Thoracic aorta (tissue), 2 donors: Measurements from ENCODE around the gene ARHGEF39. TPM values are rescaled to one million over a fixed set of nuclear protein-coding genes. Genes with fewer than 3 reads are reported as not detected.
"Not testable (repeated sequence)": the region's sequence is repeated elsewhere in the genome, so short reads cannot be mapped to it uniquely, and the experiment has no call there.

Source experiments
- ATAC-seq: fragments of 150-250 bp; one replicate; pipeline ENCODE4 v1.8.0; 2017; ENCODE audit warnings: low read depth; ENCODE audit not compliant: insufficient number of reproducible peaks, low FRiP score
- DNase-seq: peaks from one replicate; pipeline ENCODE4 v3.0.0-alpha.2; 2020; ENCODE audit warnings: low spot score
- H3K27ac ChIP-seq, 2 donors: fragments of 200-600 bp; sonication (generic); 1 replicate in 1 of 2; 2 replicates in 1 of 2; pipeline ENCODE4 v1.5.1; 2016; ENCODE audit warnings: mild to moderate bottlenecking in 2 of 2, moderate library complexity in 2 of 2
- H3K27me3 ChIP-seq: fragments of 200-600 bp; sonication (generic); replicated peaks from 2 replicates; pipeline ENCODE4 v1.6.0; 2016; ENCODE audit warnings: mild to moderate bottlenecking; ENCODE audit not compliant: insufficient read depth
- H3K36me3 ChIP-seq: fragments of 200-600 bp; sonication (generic); one replicate; pipeline ENCODE4 v1.5.1; 2016
- H3K4me1 ChIP-seq, 2 donors: fragments of 200-600 bp; sonication (generic); 1 replicate in 1 of 2; 2 replicates in 1 of 2; pipeline versions ENCODE4 v1.5.1 to v1.6.0; 2016; ENCODE audit warnings: low read depth in 2 of 2, mild to moderate bottlenecking in 1 of 2; ENCODE audit not compliant: control insufficient read depth in 1 of 2
- H3K4me3 ChIP-seq: fragments of 200-600 bp; sonication (generic); 2 replicates; pipeline ENCODE4 v1.5.1; 2016; ENCODE audit warnings: mild to moderate bottlenecking
- H3K9me3 ChIP-seq: fragments of 200-600 bp; sonication (generic); 2 replicates; pipeline ENCODE4 v1.5.1; 2016
- total RNA-seq, 2 donors: library from RNA; depleted of rRNA; stranded (reverse); fragments of >200 nt; gene quantifications; one replicate each; pipeline versions ENCODE4 v1.1.0 to v1.2.3, GENCODE V29; 2016
- TF ChIP-seq, protein P1 (sequence below): fragments of 200-600 bp; sonication (generic); IDR thresholded peaks from one replicate; pipeline ENCODE4 v1.5.1; 2019; ENCODE audit warnings: antibody characterized with exemption

Gene ARHGEF39
- total RNA-seq, 2 donors from 2014 or later: 0.54 to 1.2 TPM

DNA sequence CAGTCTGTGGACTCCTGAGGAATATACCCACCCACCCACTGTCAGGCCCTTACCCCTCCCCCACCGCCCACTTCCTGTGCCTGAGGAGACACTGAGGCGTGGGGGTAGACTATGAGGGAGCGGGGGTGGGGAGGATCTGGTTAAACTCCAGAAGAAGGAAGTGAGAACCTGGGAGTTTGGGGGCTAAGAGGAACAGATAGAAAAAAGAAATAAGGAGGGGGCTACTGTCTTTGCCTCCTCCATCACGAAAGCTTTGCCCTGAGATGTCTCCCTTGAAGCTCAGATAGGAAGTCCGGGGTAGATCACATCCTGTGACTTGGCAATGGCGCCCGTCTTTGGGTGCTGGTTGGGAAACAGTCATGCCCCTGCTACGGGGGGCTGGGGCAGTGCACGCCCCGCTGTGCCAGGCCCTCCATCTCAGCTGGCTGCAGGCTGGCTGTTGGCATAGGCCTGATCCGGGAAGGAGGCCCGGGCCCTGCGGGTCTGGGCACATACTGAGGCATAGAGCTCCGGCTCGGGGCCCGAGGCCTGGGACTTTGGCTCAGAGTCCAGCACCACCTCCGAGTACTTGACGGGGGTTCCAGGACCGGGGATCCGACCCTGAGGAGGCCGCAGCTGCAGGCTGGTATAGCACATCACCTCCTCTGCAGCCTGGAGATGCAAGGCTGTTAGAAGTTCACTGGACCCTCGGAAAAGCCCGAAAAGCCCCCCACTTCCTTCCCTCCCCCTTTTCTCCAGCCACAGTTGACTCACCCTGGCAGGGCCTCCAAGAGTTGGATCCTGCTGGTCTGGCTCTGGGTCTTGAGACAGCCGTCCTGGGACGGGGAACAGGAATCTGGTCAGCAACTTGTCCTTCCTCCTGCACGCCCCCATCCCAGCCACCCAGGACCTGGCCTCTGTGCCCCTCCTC is 15.3 kb downstream of the ARHGEF39 start:
- Histone ChIP-seq H3K36me3 (no peaks in the 10 kb centered on the region), H3K4me3 (peak overlapping the region; percentile 56), H3K27me3 (no peaks in the 10 kb centered on the region), H3K4me1 (peaks cover 24 to 68% of the 10 kb centered on the region in 2 donors), H3K27ac (peak overlapping the region; percentile 89 to 96), H3K9me3 (no peaks in the 10 kb centered on the region)
- ATAC-seq (no peak), DNase-seq (peak; percentile 46)
- TF ChIP-seq, protein P1, sequence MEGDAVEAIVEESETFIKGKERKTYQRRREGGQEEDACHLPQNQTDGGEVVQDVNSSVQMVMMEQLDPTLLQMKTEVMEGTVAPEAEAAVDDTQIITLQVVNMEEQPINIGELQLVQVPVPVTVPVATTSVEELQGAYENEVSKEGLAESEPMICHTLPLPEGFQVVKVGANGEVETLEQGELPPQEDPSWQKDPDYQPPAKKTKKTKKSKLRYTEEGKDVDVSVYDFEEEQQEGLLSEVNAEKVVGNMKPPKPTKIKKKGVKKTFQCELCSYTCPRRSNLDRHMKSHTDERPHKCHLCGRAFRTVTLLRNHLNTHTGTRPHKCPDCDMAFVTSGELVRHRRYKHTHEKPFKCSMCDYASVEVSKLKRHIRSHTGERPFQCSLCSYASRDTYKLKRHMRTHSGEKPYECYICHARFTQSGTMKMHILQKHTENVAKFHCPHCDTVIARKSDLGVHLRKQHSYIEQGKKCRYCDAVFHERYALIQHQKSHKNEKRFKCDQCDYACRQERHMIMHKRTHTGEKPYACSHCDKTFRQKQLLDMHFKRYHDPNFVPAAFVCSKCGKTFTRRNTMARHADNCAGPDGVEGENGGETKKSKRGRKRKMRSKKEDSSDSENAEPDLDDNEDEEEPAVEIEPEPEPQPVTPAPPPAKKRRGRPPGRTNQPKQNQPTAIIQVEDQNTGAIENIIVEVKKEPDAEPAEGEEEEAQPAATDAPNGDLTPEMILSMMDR: no peak

DNA sequence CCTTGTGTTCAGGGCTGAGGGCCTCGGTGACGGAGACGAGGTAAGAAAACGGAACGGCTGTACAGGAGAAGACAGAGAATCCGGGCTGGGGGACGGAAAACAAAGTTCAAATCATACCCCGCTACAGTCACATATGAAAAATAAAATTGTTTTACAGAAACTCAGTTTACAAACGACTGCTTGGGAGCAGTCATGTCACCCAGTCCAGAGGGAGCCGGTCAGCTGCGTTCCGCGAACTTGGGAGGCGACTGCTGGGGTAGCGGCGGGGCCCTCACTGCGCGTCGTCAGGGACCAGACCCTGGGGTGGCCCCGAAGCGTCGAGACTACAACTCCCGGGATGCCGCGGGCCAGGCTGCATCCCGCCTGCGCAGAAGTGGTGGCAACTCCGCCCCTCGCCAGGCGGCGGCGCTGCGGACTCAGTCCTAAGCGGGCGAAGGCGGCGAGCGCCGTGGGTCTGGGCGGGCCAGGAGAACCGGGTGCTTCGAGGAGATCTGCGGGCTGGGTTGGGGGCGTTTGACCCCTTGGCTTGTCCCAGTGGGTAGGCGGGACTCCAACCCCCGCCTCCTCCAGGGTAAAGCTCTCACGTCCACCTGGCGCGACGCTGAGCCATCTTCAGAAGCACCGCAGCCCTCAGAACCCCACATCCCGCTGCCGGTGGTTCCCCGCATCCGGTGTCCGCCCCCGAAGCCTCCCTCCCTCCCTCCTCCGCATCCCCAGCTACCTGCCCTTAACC is 18.3 kb downstream of the ARHGEF39 start:
- Histone ChIP-seq H3K4me3 (peak overlapping the region; percentile 86), H3K4me1 (peaks cover 21 to 58% of the 10 kb centered on the region in 2 donors), H3K9me3 (no peaks in the 10 kb centered on the region), H3K36me3 (no peaks in the 10 kb centered on the region), H3K27ac (peak overlapping the region; percentile 91 to 96), H3K27me3 (no peaks in the 10 kb centered on the region)
- TF ChIP-seq, protein P1: peak; percentile 94
- DNase-seq (peak; percentile 73), ATAC-seq (peak; percentile 80)

DNA sequence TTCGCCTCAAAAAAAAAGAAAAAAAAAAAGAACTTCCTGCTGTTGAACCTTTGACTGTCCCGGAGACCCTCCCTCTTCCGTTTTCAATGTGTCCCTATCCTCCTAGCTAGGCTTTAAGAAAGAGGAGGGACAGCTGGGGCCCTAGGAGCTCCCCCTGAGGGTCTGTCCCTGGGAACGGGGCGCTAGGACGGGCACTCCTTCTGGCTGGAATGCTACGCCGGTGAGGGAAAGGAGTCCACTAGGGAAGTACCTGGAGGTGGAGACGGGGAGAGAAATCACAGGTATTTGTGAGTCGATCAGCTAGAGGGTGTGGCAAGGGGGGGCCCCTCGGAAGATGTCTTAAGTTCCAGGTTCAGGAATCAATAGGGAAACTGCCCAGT is 18.9 kb downstream of the ARHGEF39 start:
- Histone ChIP-seq H3K27ac (peak overlapping the region; percentile 91 to 96), H3K27me3 (no peaks in the 10 kb centered on the region), H3K4me3 (peak overlapping the region; percentile 86), H3K4me1 (peaks cover 21 to 54% of the 10 kb centered on the region in 2 donors), H3K36me3 (no peaks in the 10 kb centered on the region), H3K9me3 (no peaks in the 10 kb centered on the region)
- DNase-seq (no peak), ATAC-seq (no peak)
- TF ChIP-seq, protein P1: no peak

DNA sequence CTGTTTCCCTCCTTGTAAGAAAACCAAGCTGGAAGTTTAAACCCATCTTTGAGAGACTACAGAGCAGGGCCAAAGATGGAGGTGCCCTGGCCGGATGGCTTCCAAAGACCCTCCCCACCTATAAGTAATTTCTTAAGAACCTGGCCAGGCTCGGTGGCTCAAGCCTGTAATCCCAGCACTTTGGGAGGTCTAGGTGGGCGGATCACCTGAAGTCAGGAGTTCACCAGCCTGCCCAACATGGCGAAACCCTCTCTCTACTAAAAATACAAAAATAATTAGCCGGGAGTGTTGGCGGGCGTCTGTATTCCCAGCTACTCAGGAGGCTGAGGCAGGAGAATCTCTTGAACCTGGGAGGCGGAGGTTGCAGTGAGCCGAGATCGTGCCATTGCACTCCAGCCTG is 19.3 kb downstream of the ARHGEF39 start:
- Histone ChIP-seq H3K27ac (peak overlapping the region; percentile 91 to 96), H3K4me3 (peak overlapping the region; percentile 86), H3K4me1 (peaks cover 19 to 50% of the 10 kb centered on the region in 2 donors)
- not testable (repeated sequence) for H3K36me3 ChIP-seq, H3K27me3 ChIP-seq, DNase-seq, ATAC-seq, H3K9me3 ChIP-seq

DNA sequence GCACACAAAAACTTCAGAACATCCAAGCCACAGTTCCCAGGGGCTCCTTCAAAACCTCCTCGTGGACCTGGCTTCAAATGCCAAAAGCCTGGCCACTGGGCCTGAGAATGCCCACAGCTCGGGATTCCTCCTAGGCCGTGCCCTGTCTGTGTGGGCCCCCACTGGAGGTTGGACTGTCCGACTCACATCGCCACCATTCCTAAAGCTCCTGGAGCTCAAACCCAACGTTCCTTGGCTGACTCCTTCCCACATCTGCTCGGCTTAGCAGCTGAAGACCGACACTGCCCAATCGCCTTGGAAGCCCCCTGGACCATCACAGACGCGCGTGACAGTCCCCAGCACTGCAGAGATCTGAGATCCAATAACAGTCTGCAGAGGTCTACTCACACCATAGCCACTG is 21.9 kb downstream of the ARHGEF39 start:
- no peak for ATAC-seq
- no peaks in the 10 kb centered on the region for H3K27me3 ChIP-seq
- H3K9me3 ChIP-seq: no peaks in the 10 kb centered on the region
- H3K27ac ChIP-seq: no peak overlapping the region
- H3K36me3 ChIP-seq: no peaks in the 10 kb centered on the region
- peaks cover 4 to 23% of the 10 kb centered on the region in 2 donors for H3K4me1 ChIP-seq
- DNase-seq: no peak
- H3K4me3 ChIP-seq: no peak overlapping the region
- TF ChIP-seq, protein P1: no peak

DNA sequence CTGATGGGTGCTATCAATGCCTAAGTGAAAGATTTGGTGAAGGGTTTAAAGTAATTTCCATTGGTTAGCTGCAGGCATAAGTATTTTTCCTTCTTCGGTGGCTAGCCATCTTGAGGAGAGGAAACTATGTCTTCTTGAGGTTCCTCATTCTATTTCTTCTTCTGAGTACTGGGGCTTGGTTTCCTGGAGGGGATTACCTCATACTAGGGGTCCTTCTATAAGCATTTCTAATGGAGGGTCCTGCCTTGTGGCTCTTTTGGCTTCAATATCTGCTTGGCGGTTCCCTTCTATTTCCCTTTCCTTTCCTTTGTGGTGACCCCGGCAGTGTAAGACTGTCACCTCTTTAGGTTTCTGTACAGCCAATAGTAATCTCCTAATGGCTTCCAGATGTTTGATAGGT is 23.5 kb downstream of the ARHGEF39 start:
- not testable (repeated sequence) for H3K4me3 ChIP-seq, ATAC-seq, H3K27me3 ChIP-seq, DNase-seq, H3K9me3 ChIP-seq, H3K36me3 ChIP-seq, H3K27ac ChIP-seq
- peaks cover 0 to 12% of the 10 kb centered on the region in 2 donors for H3K4me1 ChIP-seq

DNA sequence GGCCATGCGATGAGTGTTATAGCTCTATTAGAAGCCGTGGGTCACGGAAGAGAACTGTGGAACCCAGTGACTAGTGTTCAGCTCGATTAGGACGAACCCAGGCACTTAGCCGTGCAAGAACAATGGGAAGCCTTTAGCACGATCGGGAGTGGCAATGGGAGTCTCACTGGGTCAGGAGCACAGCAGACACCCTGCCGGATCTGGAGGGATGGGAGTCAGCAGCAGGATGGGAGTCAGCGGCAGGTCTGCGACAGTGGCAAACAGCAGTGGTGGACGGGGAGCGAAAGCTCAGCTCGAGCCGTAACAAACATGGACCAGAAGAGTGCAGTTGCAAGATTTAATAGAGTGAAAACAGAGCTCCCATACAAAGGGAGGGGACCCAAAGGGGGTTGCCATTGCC is 24.6 kb downstream of the ARHGEF39 start:
- not testable (repeated sequence) for H3K27ac ChIP-seq, H3K9me3 ChIP-seq, H3K4me1 ChIP-seq, DNase-seq, H3K27me3 ChIP-seq, H3K36me3 ChIP-seq, H3K4me3 ChIP-seq, ATAC-seq
